Lung (tissue), 12 donors: ENCODE results near the gene DUSP14. TPM values are rescaled to one million over a fixed set of nuclear protein-coding genes. Genes with fewer than 3 reads are reported as not detected.

Experiments
- ATAC-seq: fragments of 200-7000 bp; cut with Tn5 transposase; one replicate; pipeline ENCODE4 v1.9.1; 2020; ENCODE audit warnings: moderate number of reproducible peaks; ENCODE audit not compliant: insufficient read depth, low FRiP score
- DNase-seq, 3 donors: peaks; one replicate each; pipeline ENCODE4 v3.0.0-alpha.2; 2013 to 2017
- H3K27ac ChIP-seq, 2 donors: one replicate each; pipeline ENCODE4 v1.5.1; 2013; ENCODE audit warnings: mild to moderate bottlenecking in 2 of 2, moderate library complexity in 2 of 2, control low read depth in 1 of 2, inconsistent platforms in 1 of 2, low read depth in 1 of 2, low read length in 1 of 2
- H3K27me3 ChIP-seq, 3 donors: one replicate each; pipeline ENCODE4 v1.5.1; 2013; ENCODE audit warnings: low read length in 2 of 3; ENCODE audit not compliant: control insufficient read depth in 3 of 3, insufficient read depth in 3 of 3
- H3K36me3 ChIP-seq, 4 donors: one replicate each; pipeline ENCODE4 v1.5.1; 2013; ENCODE audit warnings: low read length in 4 of 4, mild to moderate bottlenecking in 1 of 4, moderate library complexity in 1 of 4; ENCODE audit not compliant: control insufficient read depth in 4 of 4, insufficient read depth in 4 of 4
- H3K4me1 ChIP-seq, 5 donors: one replicate each; pipeline ENCODE4 v1.5.1; 2013; ENCODE audit warnings: low read length in 5 of 5, mild to moderate bottlenecking in 2 of 5, moderate library complexity in 1 of 5; ENCODE audit not compliant: control insufficient read depth in 5 of 5, insufficient read depth in 5 of 5
- H3K4me3 ChIP-seq: one replicate; pipeline ENCODE4 v1.5.1; 2013; ENCODE audit warnings: mild to moderate bottlenecking, control low read depth, moderate library complexity
- H3K9ac ChIP-seq, 2 donors: one replicate each; pipeline ENCODE4 v1.5.1; 2013; ENCODE audit warnings: low read length in 2 of 2, control low read depth in 1 of 2; ENCODE audit not compliant: insufficient read depth in 1 of 2
- H3K9me3 ChIP-seq, 4 donors: one replicate each; pipeline ENCODE4 v1.5.1; 2013; ENCODE audit warnings: low read length in 3 of 4, mild to moderate bottlenecking in 1 of 4, moderate library complexity in 1 of 4; ENCODE audit not compliant: control insufficient read depth in 4 of 4, insufficient read depth in 3 of 4
- CTCF ChIP-seq: IDR thresholded peaks from 2 replicates; pipeline ENCODE4 v1.5.1; 2012; ENCODE audit warnings: mild to moderate bottlenecking; ENCODE audit errors: control extremely low read depth, extremely low read depth
- WGBS, 2 donors: extraction: QIAGEN DNeasy Blood & Tissue Kit; methylation state at CpG; one replicate each; pipeline ENCODE4 v1.1.7; 2013; 5-methylcytosine and 5-hydroxymethylcytosine counted together
- polyA plus RNA-seq, 2 donors: library from polyadenylated mRNA; stranded (reverse); fragments of 200-250 nt; gene quantifications; one replicate each; pipeline ENCODE4 v1.2.1, GENCODE V29; 2013
- total RNA-seq, 2 donors: library from RNA; depleted of rRNA in 1 of 2; stranded (reverse); fragments of >200 nt in 1 of 2; gene quantifications; one replicate each; pipeline ENCODE4 v1.2.1, GENCODE V29; 2014 to 2021
- donor health status: control.
- donor health status: control.
- donor health status: Bipolar disorder and iron deficiency.
- donor health status: healthy.
- donor health status: DM: yes; HTN: yes; CAD: no.

DUSP14 gene
- total and polyA plus RNA-seq, 4 donors, result 7.4 to 15.7 (median 10.4) TPM

DNA sequence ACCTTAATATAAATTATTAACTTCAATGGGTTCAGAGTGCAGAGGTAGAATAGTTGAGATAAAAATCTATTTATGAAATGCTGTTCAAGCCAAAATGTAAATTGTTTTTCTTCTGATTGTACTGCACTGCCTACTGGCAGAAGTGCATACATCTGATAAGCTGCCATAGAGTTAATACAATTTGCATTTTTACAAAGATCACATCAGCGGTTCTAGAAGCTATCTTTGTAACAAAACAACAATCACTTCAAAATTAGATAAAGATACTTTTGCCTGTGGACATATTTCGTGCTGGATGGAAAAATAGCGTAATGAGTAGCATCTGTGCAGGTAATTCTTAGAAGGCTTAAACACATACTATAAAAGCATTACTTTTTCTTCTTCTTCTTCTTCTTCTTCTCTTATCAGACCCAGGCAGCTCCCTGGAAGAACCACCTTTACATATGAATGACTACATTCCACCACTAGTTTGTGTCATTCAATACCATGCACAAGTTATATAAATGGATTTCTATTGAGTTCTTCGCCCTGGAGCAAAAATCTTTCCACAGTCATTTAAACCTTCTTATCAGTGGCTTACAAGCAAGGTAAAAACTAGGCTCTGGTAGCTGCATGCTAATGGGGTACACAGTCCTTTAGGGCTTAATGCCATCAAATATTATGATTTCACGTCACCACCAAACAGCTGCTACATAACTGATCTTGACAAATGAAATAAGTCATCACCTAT lies 72.5 kb downstream of the DUSP14 start:
- ATAC-seq (no peak), DNase-seq (no peak)
- Histone ChIP-seq H3K27me3 (no peaks in the 10 kb centered on the region), H3K36me3 (peaks cover 11 to 40% (median 25%) of the 10 kb centered on the region in 4 donors), H3K27ac (no peak overlapping the region), H3K9ac (no peak overlapping the region), H3K4me1 (no peaks in the 10 kb centered on the region), H3K9me3 (no peaks in the 10 kb centered on the region), H3K4me3 (no peak overlapping the region)
- TF ChIP-seq CTCF, result no peak
- whole genome bisulfite sequencing, 2 donors, result 85 to 88% methylated on average over 5 of the region's 5 CpGs

Other genes starting within 250 kb of the DUSP14 start
- not detected for gene C17orf78, start 113.9 kb upstream of the DUSP14 start, total RNA-seq
- not detected for gene C17orf78, start 113.9 kb upstream of the DUSP14 start, polyA plus RNA-seq
- 100 to 1,000 TPM in 1 of 2 donors, 10 to 100 TPM in 1; 84.6 to 111 TPM for gene ACACA, start 83.1 kb upstream of the DUSP14 start, total RNA-seq
- gene ACACA, start 83.1 kb upstream of the DUSP14 start, polyA plus RNA-seq, result 10 to 100 TPM; 26.0 to 26.6 TPM
- 10 to 100 TPM; 24.7 to 28.6 TPM for gene TADA2A, start 83.0 kb upstream of the DUSP14 start, total RNA-seq
- gene TADA2A, start 83.0 kb upstream of the DUSP14 start, polyA plus RNA-seq, result 1 to 10 TPM; 7.4 to 9.2 TPM
- gene SYNRG, start 119.5 kb downstream of the DUSP14 start, total RNA-seq, result 10 to 100 TPM; 33.7 to 67.4 TPM
- 10 to 100 TPM in 1 of 2 donors, 1 to 10 TPM in 1; 5.9 to 11.0 TPM for gene SYNRG, start 119.5 kb downstream of the DUSP14 start, polyA plus RNA-seq
- gene DDX52, start 153.6 kb downstream of the DUSP14 start, total RNA-seq, result 10 to 100 TPM; 18.3 to 28.9 TPM
- gene DDX52, start 153.6 kb downstream of the DUSP14 start, polyA plus RNA-seq, result 10 to 100 TPM in 1 of 2 donors, 1 to 10 TPM in 1; 8.8 to 10.0 TPM